Ishikawa (cell line): Measurements from ENCODE around the gene TMEM115.

Experiments used
- CEBPB ChIP-seq: IDR thresholded peaks from 2 replicates; pipeline ENCODE4 v1.6.1; 2012
- EGR1 ChIP-seq: IDR thresholded peaks from 2 replicates; pipeline ENCODE4 v1.6.1; 2012
- EP300 ChIP-seq: IDR thresholded peaks from 2 replicates; pipeline ENCODE4 v1.6.1; 2012; ENCODE audit warnings: borderline replicate concordance
- FOXM1 ChIP-seq: IDR thresholded peaks from 2 replicates; pipeline ENCODE4 v1.6.1; 2012; ENCODE audit warnings: low read depth, borderline replicate concordance
- NFIC ChIP-seq: IDR thresholded peaks from 2 replicates; pipeline ENCODE4 v1.6.1; 2012
- RAD21 ChIP-seq: IDR thresholded peaks from 2 replicates; pipeline ENCODE4 v1.6.1; 2012; ENCODE audit warnings: low read depth
- TAF1 ChIP-seq: IDR thresholded peaks from 2 replicates; pipeline ENCODE4 v1.6.1; 2012; ENCODE audit warnings: low read depth, mild to moderate bottlenecking
- TCF12 ChIP-seq: IDR thresholded peaks from 2 replicates; pipeline ENCODE4 v1.6.1; 2012; ENCODE audit warnings: low read depth
- TEAD4 ChIP-seq: IDR thresholded peaks from 2 replicates; pipeline ENCODE4 v1.6.1; 2012
- YY1 ChIP-seq: IDR thresholded peaks from 2 replicates; pipeline ENCODE4 v1.6.1; 2012; ENCODE audit warnings: low read depth
- ZBTB7A ChIP-seq: IDR thresholded peaks from 2 replicates; pipeline ENCODE4 v1.6.1; 2012; ENCODE audit warnings: low read depth
- TF ChIP-seq, protein P1 (sequence below): IDR thresholded peaks from 2 replicates; pipeline ENCODE4 v1.6.1; 2012; ENCODE audit warnings: low read depth, mild to moderate bottlenecking
- TF ChIP-seq, protein P2 (sequence below): IDR thresholded peaks from 2 replicates; pipeline ENCODE4 v1.6.1; 2012

DNA sequence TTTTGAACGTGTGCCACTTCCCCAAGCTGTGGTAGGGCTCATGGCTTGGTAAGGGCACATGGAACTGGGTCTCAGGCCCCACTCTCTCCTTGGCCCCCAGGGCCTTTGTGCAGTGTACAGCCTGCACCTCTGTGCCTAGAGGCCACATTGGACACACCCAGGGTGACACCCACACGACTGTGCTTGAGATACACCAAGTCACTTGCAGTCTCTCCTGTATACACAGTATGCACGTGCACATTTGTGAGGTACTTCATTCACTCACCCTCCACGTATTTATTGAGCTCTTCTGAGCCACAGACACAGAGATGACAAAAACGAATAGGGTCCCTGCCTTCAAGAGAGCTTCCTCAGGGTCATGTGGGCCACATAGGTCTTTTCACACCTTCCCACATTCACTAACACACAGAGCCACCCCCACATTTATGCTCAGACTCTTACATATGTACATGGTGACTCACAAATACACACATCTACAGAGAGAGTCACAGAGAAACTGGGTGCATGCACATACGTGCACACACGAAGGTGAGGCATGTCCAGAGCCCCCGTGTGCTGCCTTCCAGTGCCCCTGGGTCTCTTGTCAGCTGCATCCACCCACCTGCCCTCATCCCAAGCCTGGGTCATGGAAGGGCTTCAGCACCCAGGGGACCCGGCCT is 9.8 kb upstream of the TMEM115 start:
- TF ChIP-seq TEAD4 = no peak
- TF ChIP-seq FOXM1 = no peak
- TF ChIP-seq, protein P1, sequence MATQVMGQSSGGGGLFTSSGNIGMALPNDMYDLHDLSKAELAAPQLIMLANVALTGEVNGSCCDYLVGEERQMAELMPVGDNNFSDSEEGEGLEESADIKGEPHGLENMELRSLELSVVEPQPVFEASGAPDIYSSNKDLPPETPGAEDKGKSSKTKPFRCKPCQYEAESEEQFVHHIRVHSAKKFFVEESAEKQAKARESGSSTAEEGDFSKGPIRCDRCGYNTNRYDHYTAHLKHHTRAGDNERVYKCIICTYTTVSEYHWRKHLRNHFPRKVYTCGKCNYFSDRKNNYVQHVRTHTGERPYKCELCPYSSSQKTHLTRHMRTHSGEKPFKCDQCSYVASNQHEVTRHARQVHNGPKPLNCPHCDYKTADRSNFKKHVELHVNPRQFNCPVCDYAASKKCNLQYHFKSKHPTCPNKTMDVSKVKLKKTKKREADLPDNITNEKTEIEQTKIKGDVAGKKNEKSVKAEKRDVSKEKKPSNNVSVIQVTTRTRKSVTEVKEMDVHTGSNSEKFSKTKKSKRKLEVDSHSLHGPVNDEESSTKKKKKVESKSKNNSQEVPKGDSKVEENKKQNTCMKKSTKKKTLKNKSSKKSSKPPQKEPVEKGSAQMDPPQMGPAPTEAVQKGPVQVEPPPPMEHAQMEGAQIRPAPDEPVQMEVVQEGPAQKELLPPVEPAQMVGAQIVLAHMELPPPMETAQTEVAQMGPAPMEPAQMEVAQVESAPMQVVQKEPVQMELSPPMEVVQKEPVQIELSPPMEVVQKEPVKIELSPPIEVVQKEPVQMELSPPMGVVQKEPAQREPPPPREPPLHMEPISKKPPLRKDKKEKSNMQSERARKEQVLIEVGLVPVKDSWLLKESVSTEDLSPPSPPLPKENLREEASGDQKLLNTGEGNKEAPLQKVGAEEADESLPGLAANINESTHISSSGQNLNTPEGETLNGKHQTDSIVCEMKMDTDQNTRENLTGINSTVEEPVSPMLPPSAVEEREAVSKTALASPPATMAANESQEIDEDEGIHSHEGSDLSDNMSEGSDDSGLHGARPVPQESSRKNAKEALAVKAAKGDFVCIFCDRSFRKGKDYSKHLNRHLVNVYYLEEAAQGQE = no peak
- TF ChIP-seq ZBTB7A = no peak
- no peak for TF ChIP-seq RAD21
- TF ChIP-seq NFIC = no peak
- no peak for TF ChIP-seq EP300
- TF ChIP-seq TAF1 = no peak
- TF ChIP-seq YY1 = no peak
- TF ChIP-seq, protein P2, sequence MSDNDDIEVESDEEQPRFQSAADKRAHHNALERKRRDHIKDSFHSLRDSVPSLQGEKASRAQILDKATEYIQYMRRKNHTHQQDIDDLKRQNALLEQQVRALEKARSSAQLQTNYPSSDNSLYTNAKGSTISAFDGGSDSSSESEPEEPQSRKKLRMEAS = no peak
- no peak for TF ChIP-seq CEBPB
- TF ChIP-seq EGR1 = no peak
- no peak for TF ChIP-seq TCF12
